HG03457 (cell line): ENCODE data around the gene MAB21L3.

Experiments used
- ATAC-seq: cut with Tn5 transposase; IDR thresholded peaks from one replicate; pipeline ENCODE4 v1.9.1; 2021; ENCODE audit warnings: moderate number of reproducible peaks; ENCODE audit not compliant: unreplicated experiment

The MAB21L3 gene

DNA sequence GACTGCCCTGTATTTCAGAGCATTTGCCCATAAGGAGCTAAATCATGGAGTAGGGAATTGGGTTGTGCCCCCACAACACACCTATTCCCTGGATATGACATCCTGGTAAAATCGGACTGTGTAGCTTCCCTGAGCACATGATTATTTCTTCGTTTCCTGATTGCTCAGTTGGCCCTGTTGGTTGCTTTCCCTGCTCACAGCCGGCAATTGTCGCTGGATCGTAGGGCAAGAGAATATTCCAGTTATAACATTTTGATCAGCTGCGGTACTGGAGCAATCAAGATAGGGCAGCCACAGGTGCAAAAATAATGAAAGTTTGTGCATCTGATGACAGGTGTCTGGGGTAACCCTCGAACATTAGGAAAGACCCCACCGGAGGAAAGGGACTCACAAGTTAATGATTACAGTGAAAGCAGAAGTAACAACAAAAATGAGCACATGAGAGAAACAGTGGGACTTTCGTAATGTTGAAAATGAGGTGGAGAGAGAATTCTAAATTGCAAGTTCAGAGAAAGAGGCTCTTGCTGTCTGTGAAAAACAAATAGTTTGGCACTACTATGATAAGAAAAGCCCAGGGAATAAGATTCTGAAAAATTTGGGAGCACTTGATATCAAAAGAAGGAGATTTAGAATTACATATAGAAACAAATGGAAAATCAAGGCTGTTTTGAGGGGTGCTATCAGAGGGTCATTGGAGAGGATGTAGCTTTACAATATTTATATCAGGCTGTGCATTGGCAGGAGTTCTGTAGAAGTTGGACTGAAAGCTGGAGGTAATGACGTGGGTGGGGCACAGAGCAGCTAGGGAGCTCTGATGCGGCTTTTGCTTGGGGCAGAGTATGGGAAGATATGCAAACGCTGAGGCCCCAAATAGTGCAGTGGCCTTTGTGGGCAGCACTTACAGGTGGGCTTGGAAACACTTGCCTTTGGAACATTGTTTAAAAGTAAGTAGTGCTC is at the start of gene MAB21L3:
Gene MAB21L3 (plus strand): TSS at position 833 of the 957 bp plus-strand sequence. CDS start 1,217 bp downstream, outside the sequence.
- ATAC-seq = peak; percentile 37

DNA sequence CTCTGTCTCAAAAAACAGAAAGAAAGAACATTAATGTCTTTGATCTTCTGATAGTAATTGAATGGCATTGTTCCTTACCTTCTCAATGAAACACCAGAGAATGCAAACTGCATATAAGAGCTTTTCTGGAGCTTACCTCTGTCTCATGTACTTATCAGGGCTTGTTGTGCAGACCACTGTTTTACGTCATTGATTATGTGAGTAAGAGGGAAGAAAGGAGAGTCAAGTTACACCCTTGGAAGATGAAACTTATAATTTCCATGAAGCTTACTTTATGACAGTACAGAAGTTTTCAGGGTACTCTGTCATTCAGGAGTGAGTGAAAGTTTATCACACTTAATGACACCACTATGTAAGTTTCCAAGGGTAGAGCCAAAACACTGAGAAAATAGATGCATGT is 49.0 kb upstream of the MAB21L3 start:
- no peak for ATAC-seq

DNA sequence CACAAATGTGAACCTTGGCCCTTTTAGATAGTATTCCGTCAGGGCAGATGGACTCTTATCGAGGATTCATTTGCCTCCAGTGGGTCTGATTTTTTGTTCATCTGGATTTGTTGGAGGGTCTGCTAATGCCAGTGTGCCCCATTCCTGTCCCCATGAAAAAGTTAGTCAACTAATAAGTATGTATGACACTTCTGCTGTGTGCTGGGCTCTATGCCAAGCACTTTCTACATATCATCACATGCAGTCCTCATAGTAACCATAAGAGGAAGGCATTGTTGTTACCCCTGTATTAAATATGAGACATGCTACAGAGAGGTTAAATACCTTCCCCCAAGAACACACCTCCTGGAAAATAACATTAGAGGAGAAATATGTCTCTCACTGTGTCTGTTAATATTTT is 46.6 kb upstream of the MAB21L3 start:
- ATAC-seq = no peak

DNA sequence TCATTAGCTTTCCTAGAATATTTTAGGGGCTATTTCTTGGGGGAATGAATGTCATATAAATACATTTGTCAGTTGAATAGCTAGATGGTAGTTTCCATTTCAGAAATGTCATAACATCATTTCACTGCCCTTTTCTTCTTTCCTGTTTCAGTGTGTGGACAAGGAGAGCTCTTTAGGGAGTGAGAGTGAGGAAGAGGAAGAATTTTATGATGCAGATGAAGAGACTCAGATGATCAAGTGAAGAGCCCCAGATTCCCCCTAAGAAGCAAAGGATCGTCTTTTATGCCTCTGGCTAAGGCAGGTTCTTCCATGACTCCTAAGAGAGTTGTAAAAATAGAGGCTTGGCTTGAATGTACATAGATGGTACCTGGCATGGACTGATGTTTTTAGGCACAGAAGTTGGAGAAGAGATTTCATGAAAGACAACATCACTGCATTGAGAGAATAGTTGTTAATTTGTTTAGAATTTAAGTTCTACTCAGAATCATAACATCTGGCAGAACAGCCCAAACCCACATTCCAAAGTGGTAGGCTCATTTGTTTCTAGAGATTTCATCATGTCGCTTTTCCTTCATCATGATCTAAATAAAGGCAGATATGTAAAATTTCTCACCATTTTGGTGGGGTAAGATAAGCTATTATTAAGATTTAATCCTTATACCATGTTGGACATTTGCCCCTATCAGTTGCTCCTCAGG is 44.2 kb upstream of the MAB21L3 start:
- ATAC-seq = no peak

DNA sequence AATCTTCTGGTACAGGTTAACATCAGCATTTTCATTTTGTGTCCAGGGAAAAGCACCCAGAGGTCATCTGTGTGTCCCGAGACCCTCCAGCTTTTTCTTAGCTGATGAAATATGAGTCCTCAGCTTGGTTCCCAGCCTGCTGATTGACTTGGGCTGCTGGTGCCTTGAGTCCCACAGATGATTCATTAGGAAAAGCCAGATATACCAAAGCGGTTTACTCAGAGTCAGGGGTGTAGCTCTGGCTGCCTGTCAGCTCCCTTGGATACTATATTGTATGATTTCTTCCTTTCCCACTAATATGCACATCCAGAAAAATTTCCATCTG is 43.7 kb upstream of the MAB21L3 start:
- no peak for ATAC-seq

DNA sequence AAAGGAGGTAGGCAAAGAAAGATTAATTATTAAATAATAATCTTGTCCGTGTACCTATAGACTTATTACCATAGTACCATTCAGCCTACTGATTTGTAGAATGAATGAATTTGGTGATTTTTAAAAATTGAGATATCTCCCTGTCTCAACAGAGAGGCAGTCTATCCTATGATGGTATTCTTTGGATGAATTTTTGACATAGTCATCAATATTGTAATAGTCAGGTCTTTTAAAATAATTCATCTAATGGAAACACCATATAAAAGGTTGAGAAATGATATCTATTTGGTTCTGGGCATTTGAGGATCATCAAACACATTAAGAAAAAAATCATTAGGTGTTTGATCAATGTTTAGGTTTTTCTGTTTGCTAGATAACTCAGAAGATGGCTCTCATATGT is 35.6 kb upstream of the MAB21L3 start:
- no peak for ATAC-seq

DNA sequence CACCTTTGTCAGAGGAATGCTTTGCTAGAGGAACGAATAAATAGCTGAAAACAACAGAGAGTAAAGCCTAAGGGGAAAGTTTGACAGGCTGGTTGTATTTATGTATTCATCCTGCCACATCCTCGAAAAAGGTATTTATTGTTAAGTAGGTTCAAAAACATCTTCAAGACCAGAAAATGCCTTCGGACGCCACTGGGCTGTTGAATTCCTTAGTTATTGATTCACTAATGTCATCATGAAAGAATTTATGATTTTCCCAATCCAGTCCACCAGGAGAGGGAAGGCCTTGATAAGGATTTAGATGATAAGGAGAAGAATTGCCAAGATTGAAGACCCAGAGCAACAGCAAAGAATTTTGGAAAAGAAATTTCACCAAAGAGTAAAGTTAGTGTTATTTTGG is 35.2 kb upstream of the MAB21L3 start:
- ATAC-seq = no peak

DNA sequence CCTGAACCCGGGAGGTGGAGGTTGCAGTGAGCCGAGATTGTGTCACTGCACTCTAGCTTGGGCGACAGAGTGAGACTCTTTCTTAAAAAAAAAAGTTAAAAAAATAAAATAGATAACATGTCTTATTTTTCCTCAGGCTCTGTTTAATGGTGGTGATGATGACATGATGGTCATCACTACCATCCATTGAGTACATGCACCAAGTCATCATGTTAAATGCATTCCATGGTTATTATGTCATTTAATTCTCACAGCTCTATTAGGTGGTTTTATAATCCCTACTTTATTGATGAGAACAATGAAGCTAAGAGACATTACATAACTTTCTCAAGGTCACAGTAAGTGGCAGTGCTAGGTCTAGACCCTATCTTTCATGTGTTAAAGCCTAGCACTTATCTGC is 34.4 kb upstream of the MAB21L3 start:
- ATAC-seq = no peak

DNA sequence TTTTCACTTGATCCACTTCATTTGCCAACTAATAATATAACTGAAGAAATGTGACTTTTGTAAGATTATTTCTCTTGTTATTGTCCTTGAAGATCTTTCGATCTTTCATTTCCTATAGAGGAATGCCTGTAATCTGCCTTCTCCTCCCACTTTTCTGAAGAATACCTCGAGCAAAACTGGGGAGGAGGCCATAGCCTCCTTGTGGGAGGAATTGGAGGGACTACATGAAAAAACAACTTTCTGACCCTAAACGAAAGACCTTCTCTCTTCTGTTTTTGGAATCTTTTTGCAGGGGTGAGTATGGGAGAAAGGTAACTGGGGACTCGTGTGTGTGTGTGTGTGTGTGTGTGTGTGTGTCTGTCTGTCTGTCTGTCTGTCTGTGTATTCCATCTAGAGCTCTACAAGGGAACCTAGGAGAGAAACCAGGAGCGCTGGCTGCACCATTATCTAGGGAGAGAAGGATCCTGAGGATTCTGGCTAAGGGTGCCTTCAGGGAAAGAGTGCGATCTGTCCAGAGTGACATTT is 32.4 kb upstream of the MAB21L3 start:
- ATAC-seq = no peak

DNA sequence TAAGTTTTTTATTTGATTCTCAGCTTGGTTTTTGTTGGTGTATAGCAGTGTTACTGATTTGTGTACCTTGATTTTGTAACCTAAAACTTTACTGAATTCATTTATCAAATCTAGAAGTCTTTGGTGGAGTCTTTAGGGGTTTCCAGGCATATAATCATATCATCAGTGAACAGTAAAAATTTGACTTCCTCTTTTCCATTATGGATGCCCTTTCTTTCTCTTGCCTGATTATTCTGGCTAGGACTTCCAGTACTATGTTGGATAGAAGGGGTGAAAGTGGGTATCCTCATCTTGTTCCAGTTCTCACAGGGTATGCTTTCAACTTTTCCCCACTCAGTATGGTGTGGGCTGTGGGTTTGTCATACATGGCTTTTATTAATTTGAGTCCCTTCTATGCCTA is 23.6 kb upstream of the MAB21L3 start:
- ATAC-seq = no peak

DNA sequence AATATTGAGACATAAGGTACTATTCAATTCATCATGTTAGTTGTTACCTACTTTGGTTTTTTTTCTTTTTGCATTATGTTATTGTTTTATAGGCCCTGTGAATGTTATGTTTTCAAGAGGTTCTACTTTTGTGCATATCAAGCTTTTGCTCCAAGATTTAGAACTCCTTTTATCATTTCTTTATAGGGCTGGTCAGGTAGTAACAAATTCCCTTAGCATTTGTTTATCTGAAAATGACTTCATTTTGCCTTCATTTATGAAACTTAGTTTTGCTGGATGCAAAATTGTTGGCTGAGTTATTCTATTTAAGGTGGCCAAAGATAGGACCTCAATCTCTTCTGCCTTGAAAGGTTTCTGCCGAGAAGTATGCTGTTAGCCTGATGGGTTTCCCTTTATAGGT is 21.3 kb upstream of the MAB21L3 start:
- ATAC-seq = no peak

DNA sequence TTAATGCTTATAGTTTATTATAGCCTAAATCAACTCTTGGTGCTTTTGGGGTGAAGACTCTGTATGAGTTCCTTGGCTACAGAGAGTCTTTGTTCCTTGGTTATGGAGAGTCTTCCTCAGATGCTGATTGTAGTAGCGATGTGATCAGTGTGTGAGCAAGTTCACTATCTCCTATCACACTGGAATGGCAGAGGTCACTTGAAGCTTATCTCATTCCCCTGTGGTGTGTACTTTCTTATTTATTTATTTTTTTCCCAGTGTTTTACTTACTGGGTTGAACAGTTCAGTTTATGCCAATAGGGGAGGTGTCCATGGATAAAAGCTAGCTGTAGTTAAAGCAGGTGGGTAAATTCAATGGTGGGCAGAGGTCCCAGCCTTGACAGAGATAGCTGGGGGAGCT is 20.1 kb upstream of the MAB21L3 start:
- ATAC-seq = no peak

DNA sequence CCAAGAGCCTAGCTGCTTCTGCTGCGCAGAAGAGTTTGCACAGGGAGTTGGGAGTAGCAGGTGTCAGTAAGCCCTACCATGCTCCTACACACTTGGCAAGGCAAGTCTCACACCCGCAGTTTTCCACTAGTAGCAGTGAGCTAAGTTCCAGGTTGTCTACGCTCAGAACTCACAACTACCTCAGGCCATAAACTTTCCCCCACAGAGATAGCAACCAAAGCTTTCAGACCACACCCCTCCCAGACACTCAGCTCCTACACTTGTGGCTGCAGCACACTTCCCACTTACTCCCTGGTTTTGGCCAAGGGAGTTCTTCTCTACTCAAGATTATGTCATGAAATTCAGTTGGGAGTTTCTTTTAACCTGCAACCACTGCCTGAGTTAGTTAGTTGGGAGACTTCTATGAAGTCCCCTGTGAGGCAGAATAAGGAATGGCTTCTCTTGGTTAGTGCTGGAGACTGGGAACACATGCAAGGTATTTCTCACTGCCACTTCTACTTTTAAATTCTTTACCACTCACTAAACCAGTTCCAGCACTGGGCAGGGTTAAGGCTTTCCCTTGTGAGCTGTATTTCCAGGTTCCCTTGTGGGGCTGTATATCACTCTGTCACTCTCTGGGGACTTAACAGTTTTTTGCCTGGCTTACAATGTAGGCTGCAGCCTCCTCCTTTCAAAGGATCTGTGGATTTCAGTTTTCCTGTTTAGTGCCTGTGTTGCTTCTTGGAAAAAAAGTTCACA is 18.3 kb upstream of the MAB21L3 start:
- ATAC-seq = no peak

DNA sequence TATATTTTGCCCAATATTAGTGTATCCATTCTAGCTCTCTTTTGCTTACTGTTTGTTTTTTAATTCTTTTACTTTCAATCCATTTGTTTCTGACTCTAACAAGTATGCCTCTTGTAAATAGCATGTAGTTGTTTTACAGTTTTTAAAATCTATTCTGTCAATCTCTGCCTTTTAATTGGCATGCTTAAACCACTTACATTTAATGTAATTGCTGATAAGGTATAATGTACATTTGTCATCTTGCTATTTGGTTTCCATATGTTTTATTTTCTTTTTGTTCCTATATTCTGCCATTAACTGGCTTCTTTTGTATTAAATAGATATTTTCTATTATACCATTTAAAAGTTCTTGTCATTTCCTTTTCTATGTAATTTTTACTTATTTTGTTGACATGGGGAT is 16.2 kb upstream of the MAB21L3 start:
- no peak for ATAC-seq

DNA sequence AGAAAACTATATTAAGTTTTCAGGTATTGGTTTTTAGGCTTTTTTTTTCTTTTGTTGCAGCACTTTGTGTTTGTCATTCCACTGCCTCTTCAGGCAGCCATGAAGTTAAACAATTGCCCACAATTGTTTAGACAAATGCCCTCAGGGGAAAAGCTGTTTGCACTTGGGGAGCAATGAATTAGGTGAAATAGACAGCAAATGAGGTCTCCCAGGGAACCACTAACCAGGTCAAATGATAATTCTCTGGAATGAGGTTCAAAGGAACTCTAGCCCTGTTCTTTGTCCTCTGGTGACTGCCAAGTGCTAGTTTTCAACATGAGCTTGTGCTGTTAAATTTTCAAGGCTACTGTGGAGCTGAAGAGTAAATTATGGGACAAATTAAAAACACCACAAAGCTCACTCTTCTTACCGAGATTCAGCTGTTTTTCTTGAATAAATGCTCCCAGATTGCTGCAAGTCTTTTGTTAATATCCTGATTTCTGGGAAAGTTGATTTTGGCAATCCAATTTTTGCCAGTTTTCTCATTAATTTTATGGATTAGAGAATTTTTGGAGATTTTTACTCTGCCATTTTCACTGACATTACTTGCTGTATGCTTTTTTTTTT is 15.1 kb upstream of the MAB21L3 start:
- ATAC-seq = no peak

DNA sequence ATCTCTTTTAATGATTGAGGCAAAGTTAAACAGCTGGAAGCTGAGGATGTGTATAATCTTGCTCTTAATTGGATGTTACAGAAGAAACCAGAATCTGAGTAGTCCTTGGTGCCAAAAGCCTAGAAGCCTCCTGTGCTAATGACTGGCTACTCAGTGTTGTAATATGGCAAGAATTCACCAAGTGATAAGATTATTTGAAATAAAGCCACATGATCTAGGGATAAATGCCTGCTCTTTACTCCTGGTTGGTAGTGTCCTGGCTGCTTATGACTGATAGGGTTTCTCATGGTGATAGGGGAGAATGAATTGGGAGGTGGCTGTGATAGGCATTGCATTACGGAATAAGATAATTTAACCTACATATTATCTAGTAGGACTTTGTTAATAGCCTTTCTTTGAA is 13.6 kb upstream of the MAB21L3 start:
- ATAC-seq = no peak

DNA sequence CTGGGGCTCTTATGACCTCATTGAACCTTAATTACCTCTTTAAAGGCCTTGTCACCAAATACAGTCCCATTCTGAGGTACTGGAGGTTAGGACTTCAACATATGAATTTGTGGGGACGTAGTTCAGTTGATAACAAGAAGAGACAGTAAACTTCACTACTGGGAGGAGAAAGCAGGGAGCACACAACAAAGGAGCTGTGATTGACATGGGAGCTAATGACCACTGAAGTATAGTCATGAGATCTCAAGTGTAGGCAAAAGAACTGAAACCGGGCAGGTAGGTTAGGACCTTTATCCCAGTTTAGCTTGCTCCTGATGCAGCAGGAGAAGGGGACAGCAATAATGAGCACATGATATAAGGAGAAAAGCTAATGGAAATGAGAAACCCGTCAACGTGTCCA is 11.8 kb upstream of the MAB21L3 start:
- ATAC-seq = no peak

DNA sequence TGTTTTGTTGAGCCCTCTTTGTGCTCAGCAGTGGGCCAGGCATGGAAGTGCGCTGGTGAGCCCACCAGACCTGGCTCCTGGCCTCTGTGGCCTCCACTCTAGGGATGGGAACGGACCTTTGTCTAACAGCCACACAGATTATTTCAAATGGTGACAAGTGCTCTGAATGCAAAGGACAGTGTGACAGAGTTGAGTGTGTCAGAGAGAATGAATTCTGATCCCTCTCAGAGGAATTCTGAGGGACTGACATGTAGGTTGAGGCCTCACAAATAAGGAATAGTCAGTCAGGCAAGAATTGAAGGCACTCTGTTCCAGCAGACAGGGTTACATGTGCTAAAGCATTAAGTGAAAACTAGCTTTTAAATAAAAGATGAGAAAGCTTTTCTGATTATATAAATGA is 11.3 kb upstream of the MAB21L3 start:
- ATAC-seq = no peak

DNA sequence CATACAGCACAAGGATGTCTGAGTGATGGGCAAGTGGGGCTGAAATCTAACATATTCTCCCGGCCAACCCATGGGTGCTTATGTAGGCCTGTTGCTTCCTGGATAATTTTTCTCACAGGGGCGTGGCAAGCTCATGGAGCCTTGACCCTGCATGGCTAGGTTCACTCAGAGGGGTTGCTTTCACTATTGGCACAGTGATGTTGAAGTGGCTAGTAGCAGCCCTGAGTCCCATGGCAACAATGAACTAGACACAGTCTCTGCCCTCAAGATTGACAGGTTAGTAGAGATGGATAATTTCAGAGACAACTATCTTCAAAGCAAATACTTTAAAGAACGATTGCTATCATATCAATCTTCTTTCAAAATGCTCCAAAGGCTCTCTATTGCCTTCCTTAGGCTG is 6.5 kb upstream of the MAB21L3 start:
- no peak for ATAC-seq

DNA sequence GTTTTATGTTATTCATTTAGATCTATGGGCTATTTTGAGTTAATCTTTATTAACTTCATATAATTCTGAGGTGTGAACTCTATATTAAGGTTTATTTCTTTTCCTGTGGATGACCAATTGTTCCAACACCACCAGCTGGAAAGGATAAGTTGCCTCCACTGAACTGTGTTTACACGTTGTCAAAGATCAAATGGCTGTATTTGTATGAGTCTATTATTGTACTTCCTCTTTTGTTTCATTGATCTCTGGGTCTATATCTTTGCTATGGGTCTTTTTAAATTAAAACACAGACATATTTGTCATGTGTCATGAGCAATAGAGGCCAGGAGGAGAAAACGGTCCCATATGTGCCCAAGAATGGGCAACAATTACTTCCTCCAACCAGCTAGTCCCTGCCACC is 5.2 kb upstream of the MAB21L3 start:
- ATAC-seq = no peak

DNA sequence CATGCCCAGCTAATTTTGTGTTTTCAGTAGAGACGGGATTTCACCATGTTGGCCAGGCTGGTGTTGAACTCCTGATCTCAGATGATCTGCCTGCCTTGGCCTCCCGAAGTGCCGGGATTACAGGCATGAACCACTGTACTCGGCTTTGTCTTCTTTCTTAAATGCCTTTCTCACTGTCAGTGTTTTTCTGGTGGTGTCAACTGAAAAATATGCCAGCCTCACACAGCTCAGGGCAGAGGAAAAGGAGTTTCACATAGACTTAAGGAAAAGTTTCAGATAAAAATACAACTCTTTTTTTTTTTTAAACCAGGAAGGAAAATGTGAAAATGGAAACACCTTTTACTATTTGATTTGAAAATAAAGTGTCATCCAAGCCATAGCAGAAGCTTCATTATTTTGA is 4.6 kb upstream of the MAB21L3 start:
- ATAC-seq = no peak
